HPDE6-E6E7 (cell line): Measurements from ENCODE around the gene C17orf50.

Experiments
- DNase-seq: peaks from one replicate; pipeline ENCODE4 v3.0.0; 2011; ENCODE audit warnings: missing footprints; ENCODE audit errors: extremely low spot score

Gene C17orf50

GRCh38 chr17:35788477-35789368 lies 28.0 kb downstream of the C17orf50 start:
- peak; percentile 89 for DNase-seq

- no peak for DNase-seq
Measured at GRCh38 chr17:35790841-35791240, 30.2 kb downstream of the C17orf50 start.

GRCh38 chr17:35791681-35792350 lies 31.1 kb downstream of the C17orf50 start:
- DNase-seq = no peak

DNA sequence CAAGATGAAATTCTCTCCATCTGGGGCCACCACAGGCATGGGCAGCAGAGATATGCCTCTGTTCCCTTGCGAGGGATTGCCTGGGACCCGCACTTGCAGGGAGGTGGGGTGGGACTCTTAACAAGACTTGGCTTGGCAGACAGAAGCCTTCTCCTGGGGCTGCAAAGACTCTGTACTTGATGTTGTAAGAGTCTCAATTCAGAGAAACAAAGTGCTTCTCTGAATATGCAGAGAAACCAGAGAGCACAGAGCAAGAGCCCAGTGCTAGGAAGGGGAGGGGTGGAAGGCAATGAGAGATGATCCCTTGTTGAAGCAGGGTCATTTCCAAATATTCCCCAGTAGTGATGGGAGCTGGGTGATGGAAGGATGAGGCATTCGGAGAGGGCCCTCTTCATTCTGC lies 32.6 kb downstream of the C17orf50 start:
- DNase-seq = no peak

GRCh38 chr17:35795007-35795870 lies 34.6 kb downstream of the C17orf50 start, which contains the start of gene MMP28:
Gene MMP28, minus strand, starts transcription at chr17:35795641. Its CDS starts 264 bp downstream, at chr17:35795377.
- peak; percentile 70 for DNase-seq

- no peak for DNase-seq
Measured at GRCh38 chr17:35795871-35796265, 35.2 kb downstream of the C17orf50 start.

DNA sequence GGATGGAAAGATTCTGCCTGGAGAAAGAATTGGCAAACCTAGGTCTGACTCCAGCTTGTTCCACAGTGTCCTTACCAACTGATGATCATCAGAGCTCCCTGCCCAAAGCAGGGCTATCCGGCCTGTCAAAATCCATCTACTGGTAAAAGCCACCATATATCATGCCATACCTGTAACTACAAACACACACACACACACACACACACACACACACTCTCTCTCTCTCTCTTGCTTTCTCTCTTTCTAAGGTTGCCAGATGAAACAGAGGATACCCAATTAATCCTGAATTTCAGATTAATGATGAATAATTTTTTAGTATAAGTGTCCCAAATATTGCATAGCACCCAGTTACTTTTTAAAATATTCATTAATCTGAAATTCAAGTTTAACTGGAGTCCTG lies 36.3 kb downstream of the C17orf50 start:
- no peak for DNase-seq

DNA sequence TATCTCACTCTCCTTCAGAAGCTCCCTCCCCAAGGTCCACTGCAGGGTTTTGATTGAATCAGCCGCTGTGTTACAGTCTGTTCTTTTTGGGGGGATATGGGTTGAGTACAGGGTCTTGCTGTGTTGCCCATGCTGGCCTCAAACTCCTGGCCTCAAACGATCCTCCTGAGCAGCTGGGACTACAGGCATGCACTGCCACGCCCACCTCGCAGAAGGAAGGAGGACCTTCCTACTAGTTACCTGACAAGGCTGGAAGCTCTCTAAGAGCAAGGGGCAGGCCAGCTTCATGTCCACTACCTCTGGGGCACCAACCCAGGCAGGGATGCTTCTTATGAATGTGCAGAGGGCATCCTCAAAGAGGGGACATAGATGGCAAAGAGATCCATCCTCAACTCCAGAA lies 36.7 kb downstream of the C17orf50 start:
- no peak for DNase-seq

DNA sequence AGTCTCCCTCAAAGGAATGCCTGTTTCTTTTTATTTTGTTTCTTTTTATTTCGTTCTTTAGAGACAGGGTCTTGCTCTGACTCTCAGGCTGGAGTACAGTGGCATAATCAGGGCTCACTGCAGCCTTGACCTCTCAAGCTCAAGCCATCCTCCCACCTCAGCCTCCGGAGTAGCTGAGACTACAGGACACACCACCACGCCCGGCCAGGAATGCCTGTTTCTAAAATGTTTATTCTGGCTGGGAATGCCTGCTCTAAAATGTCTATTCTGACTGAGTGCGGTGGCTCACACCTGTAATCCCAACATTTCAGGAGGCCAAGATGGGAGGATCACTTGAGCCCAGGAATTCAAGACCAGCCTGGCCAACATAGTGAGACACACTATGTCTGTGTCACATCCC lies 37.2 kb downstream of the C17orf50 start:
- DNase-seq = no peak

- DNase-seq = no peak
Measured at GRCh38 chr17:35799942-35800341, 39.3 kb downstream of the C17orf50 start.

GRCh38 chr17:35801583-35802224 lies 41.0 kb downstream of the C17orf50 start:
- no peak for DNase-seq

GRCh38 chr17:35804658-35805192 lies 44.0 kb downstream of the C17orf50 start:
- peak; percentile 89 for DNase-seq

DNA sequence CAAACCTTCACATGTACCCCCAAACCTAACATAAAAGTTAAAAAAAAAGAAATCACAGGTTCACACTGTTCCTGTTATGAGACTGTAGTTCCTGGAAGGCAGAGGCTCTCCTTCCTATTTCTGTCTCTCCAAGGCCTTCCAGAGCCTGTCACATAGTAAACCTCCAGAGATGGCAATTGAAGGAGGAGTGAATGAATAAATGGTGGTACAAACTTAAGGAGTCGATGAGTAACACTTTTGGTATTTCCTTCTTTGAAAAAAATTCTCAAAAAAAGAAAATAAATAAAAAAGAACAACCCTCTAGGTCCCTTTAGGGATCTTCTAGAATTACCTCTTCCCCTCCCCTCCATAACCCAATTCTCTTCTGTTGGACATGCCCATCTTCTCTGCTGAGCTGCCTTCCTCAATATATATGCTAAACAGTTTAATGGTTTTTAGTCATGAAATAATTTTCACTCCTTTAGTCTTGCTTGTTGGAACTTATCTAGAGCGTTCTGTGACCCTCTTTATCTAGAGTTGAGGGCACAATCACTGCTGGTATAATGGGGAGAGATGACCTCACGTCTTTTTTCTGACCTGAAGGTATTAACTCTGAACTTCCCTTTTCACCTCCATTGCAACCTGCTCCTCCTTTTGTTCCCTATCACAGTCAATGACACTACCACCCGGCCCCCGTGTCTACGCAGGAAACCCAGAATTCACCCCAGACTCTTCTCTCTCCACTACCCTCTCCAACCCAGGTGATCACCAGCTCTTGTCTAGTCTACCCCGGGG lies 46.9 kb downstream of the C17orf50 start:
- no peak for DNase-seq

GRCh38 chr17:35808240-35808961 lies 47.7 kb downstream of the C17orf50 start:
- no peak for DNase-seq

- DNase-seq = peak; percentile 93
Measured at GRCh38 chr17:35808962-35809854, 48.5 kb downstream of the C17orf50 start, which contains the start of gene TAF15. Gene TAF15, plus strand, starts transcription at chr17:35809484. Its CDS starts 86 bp downstream, at chr17:35809570.

DNA sequence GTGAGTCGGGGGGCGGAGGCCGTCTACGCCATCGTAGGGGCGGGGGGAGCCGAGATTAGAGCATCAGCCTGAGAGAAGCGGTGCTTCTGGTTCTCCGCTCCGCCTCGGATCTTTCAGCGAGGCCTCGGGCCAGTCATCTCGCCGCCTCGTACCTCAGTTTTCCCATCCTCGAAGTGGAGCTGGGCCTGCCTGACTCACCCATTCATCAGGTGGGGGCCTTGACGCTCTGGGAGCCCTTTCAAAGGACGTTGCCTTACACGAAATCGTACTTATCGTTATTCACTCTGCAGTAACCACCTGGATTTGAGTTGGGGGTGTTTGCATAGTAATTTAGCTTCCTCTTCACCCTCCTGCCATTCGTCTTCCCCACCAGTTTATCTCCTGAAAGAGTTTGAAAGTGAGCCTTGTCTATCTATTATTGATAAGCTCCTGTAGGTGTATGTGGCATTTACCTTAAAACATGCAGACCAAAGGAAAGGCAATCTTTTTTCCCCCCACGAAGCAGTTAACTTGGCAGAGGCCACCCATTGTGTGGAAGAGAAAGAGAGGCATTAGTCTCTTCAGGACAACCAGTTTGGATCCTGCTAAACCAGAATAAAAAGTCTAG lies 49.3 kb downstream of the C17orf50 start:
- no peak for DNase-seq

DNA sequence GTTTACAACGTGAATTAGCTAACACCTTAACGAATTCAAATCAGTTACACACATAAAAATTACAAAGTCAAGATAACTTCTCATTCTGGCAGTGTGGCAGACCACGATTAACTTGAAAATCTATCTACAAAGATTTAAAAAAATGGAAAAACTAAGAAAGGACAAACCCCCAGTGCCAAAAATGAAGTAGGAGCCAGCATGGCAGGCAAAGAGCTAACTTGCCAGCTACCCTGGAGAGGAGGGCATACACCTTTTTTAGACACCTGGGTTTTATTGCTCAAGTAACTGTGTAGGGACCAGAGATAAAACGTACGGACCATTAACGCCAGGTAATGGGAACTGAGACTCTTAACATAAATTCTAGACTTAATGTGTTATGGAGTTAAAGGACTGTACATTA lies 51.1 kb downstream of the C17orf50 start:
- DNase-seq = no peak

DNA sequence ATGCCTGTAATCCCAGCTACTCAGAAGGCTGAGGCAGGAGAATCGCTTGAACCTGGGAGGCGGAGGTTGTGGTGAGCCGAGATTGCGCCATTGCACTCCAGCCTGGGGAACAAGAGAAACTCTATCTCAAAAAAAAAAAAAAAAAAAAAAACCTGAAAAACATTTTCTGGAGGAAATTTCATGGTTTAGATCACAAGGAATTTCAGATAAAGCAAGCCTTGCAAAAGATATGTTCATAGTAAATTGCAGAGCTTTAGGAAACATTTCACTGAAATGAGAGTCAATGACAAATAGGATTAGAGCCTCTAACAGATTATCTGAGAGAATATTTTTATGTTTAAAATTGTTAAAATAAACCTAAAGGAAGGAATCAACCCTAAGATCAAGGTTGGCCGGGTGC lies 51.8 kb downstream of the C17orf50 start:
- DNase-seq = no peak
